Measurements from ENCODE around the gene CPSF2. TPM values are rescaled to one million over a fixed set of nuclear protein-coding genes. Genes with fewer than 3 reads are reported as not detected.

Gene CPSF2
- total RNA-seq, 2 experiments from 2014 or later = 40.0 to 91.9 TPM

DNA sequence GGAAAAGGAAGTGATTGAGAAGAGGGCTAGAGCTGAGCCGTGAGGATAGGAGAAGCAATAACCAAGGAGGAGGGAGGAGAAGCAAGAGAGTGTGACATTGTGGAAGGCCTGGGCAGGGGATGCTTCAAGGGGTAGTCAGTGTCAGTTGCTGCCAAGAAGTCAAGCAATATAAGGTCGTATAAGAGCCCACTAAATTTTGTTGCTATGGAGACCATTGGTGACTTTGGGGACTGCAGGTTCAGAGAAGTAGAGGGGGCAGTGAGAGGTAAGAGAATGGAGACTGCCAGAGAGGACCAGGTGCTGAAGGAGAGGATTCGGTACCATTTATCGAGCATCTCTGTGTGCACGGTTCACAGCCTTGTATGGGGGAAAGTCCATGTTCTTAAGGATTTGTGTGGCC, 12.3 kb upstream of the CPSF2 start:
- peaks cover 14% of the 10 kb centered on the region for H3K79me2 ChIP-seq (ENCODE audit: insufficient read depth, low read depth, low read length)
- no peaks in the 10 kb centered on the region for H3K9me3 ChIP-seq (ENCODE audit: low read length)
- no peak overlapping the region for H2AFZ ChIP-seq (ENCODE audit: low read length)
- TF ChIP-seq EZH2phosphoT487 (IDR thresholded peaks at IDR 0.05; ENCODE audit: borderline replicate concordance, low read depth, low read length) = no peak
- TF ChIP-seq, protein P1, sequence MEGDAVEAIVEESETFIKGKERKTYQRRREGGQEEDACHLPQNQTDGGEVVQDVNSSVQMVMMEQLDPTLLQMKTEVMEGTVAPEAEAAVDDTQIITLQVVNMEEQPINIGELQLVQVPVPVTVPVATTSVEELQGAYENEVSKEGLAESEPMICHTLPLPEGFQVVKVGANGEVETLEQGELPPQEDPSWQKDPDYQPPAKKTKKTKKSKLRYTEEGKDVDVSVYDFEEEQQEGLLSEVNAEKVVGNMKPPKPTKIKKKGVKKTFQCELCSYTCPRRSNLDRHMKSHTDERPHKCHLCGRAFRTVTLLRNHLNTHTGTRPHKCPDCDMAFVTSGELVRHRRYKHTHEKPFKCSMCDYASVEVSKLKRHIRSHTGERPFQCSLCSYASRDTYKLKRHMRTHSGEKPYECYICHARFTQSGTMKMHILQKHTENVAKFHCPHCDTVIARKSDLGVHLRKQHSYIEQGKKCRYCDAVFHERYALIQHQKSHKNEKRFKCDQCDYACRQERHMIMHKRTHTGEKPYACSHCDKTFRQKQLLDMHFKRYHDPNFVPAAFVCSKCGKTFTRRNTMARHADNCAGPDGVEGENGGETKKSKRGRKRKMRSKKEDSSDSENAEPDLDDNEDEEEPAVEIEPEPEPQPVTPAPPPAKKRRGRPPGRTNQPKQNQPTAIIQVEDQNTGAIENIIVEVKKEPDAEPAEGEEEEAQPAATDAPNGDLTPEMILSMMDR (conservative IDR thresholded peaks at IDR 0.05; ENCODE audit: low read length) = no peak
- BruUV-seq (replicated peaks) = no TSS peak
- POLR2A ChIA-PET = interaction anchor here (0.6 to 0.7 kb wide), 3 partner anchors 8 to 42 kb away, joined by 4 to 7 read pairs (median 7); partner anchors contain the start of gene NDUFB1
- CTCF ChIA-PET (ENCODE audit: unreplicated experiment) = interaction anchor here (1.1 kb wide), 1 partner anchor 13 kb away, joined by 3 read pairs; no protein-coding TSS in a partner anchor
- H3K4me1 ChIP-seq (ENCODE audit: insufficient read depth, low read length, poor library complexity, severe bottlenecking) = peaks cover 36% of the 10 kb centered on the region
- DNase-seq (ENCODE audit: low spot score) = no peak
- H4K20me1 ChIP-seq (ENCODE audit: insufficient read depth, low read length) = no peaks in the 10 kb centered on the region
- no peaks in the 10 kb centered on the region for H3K9me2 ChIP-seq (ENCODE audit: insufficient read depth, low read length)
- no peak overlapping the region for H3K4me2 ChIP-seq (ENCODE audit: low read length)
- no peaks in the 10 kb centered on the region for H3K36me3 ChIP-seq (ENCODE audit: insufficient read depth, low read length)
- no peak overlapping the region for H3K4me3 ChIP-seq (ENCODE audit: low read depth, low read length, poor library complexity, severe bottlenecking)
- intact Hi-C loops (cut with micrococcal nuclease; ENCODE audit: unreplicated experiment) = no loop called here
- H3K27ac ChIP-seq (ENCODE audit: low read depth, low read length, poor library complexity, severe bottlenecking) = no peak overlapping the region

DNA sequence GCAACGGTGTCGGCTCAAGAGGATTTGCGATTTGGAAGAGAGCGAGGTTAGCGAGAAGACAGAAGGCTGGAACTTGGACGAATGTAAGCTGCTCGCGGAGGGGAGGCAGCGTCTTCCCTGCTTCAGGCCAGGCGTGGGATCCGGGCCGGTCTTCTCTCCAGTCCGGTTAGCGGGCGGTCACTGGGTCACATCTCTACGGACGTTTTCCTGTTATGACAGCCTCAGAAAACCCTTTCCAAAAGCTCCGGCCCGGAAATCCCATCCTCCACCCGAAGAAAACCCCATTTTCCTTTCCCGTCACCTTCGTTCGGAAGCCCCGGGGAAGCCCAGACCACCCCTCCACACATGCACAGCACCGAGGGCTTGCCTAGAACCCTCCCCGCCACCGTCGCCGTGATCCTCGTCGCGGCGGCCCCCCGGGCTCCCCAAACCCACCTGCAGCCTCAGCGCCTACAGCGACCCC, 531 bp upstream of the CPSF2 start:
- ChIA-PET CTCF (ENCODE audit: unreplicated experiment) (interaction anchor here (0.8 to 1.8 kb wide), 2 partner anchors 15 to 31 kb away, joined by 3 to 7 read pairs; partner anchors contain the start of gene ATXN3), POLR2A (interaction anchor here (0.5 to 5.4 kb wide), 7 partner anchors 10 to 1123 kb away, joined by 3 to 33 read pairs (median 5); partner anchors contain the start of genes ATXN3 and TRIP11)
- H3K9me2 ChIP-seq (ENCODE audit: insufficient read depth, low read length) = no peaks in the 10 kb centered on the region
- no peak for TF ChIP-seq EZH2phosphoT487 (IDR thresholded peaks at IDR 0.05; ENCODE audit: borderline replicate concordance, low read depth, low read length)
- TF ChIP-seq, protein P1 (conservative IDR thresholded peaks at IDR 0.05; ENCODE audit: low read length) = no peak
- H3K36me3 ChIP-seq (ENCODE audit: insufficient read depth, low read length) = peaks cover 68% of the 10 kb centered on the region
- peak overlapping the region; percentile 61 for H3K27ac ChIP-seq (ENCODE audit: low read depth, low read length, poor library complexity, severe bottlenecking)
- peaks cover 16% of the 10 kb centered on the region for H3K4me1 ChIP-seq (ENCODE audit: insufficient read depth, low read length, poor library complexity, severe bottlenecking)
- no peaks in the 10 kb centered on the region for H3K9me3 ChIP-seq (ENCODE audit: low read length)
- H2AFZ ChIP-seq (ENCODE audit: low read length) = peak overlapping the region; percentile 71
- H3K4me3 ChIP-seq (ENCODE audit: low read depth, low read length, poor library complexity, severe bottlenecking) = peak overlapping the region; percentile 89
- no peaks in the 10 kb centered on the region for H4K20me1 ChIP-seq (ENCODE audit: insufficient read depth, low read length)
- H3K4me2 ChIP-seq (ENCODE audit: low read length) = peak overlapping the region; percentile 92
- intact Hi-C loops (cut with micrococcal nuclease; ENCODE audit: unreplicated experiment) = loop anchor here (1.0 kb wide), 1 partner anchor 15 kb away; the partner anchor contains the start of gene ATXN3
- DNase-seq (ENCODE audit: low spot score) = peak; percentile 52
- peaks cover 60% of the 10 kb centered on the region for H3K79me2 ChIP-seq (ENCODE audit: insufficient read depth, low read depth, low read length)
- BruUV-seq (replicated peaks) = TSS peak; percentile 79

DNA sequence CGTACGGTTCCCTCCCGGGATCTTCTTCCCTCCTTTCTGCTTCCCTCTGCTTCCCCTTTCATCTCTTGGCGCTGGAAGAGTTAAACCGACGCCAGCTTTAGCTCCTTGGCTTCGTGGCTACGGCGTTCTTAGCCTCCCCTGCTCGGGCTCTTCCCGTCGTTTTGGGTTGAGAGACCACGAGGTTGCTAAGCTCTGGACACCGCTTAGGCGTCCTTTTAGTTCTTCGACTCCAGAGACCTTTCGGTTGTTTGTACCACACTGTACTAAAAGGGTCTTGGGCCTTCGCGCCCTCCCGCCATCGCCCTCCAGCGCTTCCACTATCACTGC, 545 bp downstream of the CPSF2 start:
- Histone ChIP-seq H3K4me1 (ENCODE audit: insufficient read depth, low read length, poor library complexity, severe bottlenecking) (peaks cover 16% of the 10 kb centered on the region), H3K9me2 (ENCODE audit: insufficient read depth, low read length) (no peaks in the 10 kb centered on the region), H2AFZ (ENCODE audit: low read length) (peak overlapping the region; percentile 71; the same call in 1 of the 2 replicates), H3K4me2 (ENCODE audit: low read length) (peak overlapping the region; percentile 92), H3K27ac (ENCODE audit: low read depth, low read length, poor library complexity, severe bottlenecking) (peak overlapping the region; percentile 61), H3K79me2 (ENCODE audit: insufficient read depth, low read depth, low read length) (peaks cover 61% of the 10 kb centered on the region), H4K20me1 (ENCODE audit: insufficient read depth, low read length) (no peaks in the 10 kb centered on the region), H3K36me3 (ENCODE audit: insufficient read depth, low read length) (peaks cover 68% of the 10 kb centered on the region), H3K4me3 (ENCODE audit: low read depth, low read length, poor library complexity, severe bottlenecking) (peak overlapping the region; percentile 89), H3K9me3 (ENCODE audit: low read length) (no peaks in the 10 kb centered on the region)
- ChIA-PET CTCF (ENCODE audit: unreplicated experiment) (interaction anchor here (0.8 to 1.8 kb wide), 2 partner anchors 16 to 32 kb away, joined by 3 to 7 read pairs; partner anchors contain the start of gene ATXN3), POLR2A (interaction anchor here (0.7 to 5.4 kb wide), 9 partner anchors 9 to 1187 kb away, joined by 3 to 33 read pairs (median 5); partner anchors contain the start of gene ATXN3)
- intact Hi-C loops (cut with micrococcal nuclease; ENCODE audit: unreplicated experiment) = no loop called here
- peak; percentile 39 for DNase-seq (ENCODE audit: low spot score)
- no TSS peak for BruUV-seq (replicated peaks)
- TF ChIP-seq, protein P1 (conservative IDR thresholded peaks at IDR 0.05; ENCODE audit: low read length) = no peak
- no peak for TF ChIP-seq EZH2phosphoT487 (IDR thresholded peaks at IDR 0.05; ENCODE audit: borderline replicate concordance, low read depth, low read length)
